ENCODE data around the gene ABHD11.
"Not testable (repeated sequence)": the region's sequence is repeated elsewhere in the genome, so short reads cannot be mapped to it uniquely, and the experiment has no call there.

The ABHD11 gene

GRCh38 chr7:73742753-73743641 lies 4.4 kb upstream of the ABHD11 start:
- DNase-seq (ENCODE audit: low spot score): peak; percentile 1

DNA sequence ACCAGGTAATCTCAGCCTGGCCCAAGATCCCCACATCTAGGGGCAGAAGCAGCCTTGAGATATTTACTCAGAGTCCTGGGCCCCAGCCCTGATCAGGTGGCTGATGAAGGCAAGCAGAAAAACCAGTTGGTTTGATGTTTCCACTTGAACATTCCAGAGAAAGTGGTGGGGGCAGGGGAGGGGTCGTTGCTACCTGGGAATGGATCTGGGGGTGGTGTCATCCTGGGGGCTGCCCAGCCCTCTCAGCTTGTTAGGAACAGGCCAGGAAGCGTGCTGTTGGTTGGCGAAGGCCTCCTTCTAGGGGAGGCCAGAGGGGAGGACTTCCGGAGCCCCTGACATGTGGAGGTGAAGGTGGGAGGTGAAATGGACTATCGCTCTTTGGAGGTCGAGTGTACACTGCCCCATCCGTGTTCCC lies 3.7 kb upstream of the ABHD11 start:
- no peak for DNase-seq (ENCODE audit: low spot score)

DNA sequence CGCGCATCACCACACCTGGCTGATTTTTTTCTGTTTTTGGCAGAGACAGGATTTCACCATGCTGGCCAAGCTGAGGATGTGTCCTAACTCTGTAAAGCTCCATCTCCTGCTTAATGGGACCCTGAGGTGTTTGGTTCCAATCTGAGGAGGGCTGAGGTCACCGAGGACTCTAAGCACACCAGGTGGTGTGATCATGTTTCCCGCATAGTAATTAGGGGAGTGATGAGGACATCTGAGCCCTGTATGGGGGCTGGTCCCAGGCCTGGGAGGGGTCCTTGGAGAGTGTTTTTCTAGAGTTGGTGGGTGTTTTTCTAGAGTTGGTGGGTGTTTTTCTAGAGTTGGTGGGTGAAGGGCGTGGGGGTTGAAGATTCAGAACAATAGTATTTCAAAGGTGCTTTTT lies 3.0 kb upstream of the ABHD11 start:
- peak; percentile 1 for DNase-seq (ENCODE audit: low spot score)

GRCh38 chr7:73740771-73741170 lies 2.2 kb upstream of the ABHD11 start:
- peak; percentile 5 for DNase-seq (ENCODE audit: low spot score)

DNA sequence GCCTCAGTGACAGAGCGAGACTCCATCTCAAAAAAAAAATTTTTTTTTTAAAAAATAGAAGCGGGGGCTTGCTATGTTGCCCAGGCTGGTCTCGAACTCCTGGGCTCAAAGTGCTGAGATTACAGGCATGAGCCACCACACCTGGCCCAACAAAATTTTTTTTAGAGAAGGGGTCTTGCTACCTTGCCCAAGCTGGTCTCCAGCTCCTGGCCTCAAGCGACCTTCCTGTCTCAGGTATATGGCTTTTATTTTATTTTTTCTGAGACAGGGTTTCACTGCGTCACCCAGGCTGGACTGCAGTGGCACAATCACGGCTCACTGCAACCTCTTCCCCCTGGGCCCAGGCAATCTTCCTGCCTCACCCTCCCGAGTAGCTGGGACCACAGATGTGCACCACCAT lies 1.6 kb upstream of the ABHD11 start:
- DNase-seq (ENCODE audit: low spot score): no peak

DNA sequence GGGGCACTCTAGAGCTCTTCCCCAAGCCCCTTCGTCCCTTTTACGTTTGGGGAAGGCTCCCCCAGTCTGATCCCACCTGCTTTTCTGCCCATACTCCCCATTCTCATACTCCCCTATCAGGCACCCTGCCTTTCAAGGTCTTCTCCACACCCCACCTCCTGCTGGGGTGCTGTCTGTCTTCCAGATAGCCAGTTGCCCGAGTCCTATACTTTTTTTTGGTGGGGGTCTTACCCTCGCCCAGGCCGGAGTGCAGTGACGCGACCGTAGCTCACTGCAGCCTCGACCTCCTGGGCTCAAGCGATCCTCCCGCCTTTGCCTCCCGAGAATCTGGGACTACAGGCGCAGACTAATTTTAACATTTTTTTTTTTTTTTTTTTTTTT lies 775 bp upstream of the ABHD11 start:
- no peak for DNase-seq (ENCODE audit: low spot score)

GRCh38 chr7:73738220-73738611 lies 386 bp downstream of the ABHD11 start:
- DNase-seq (ENCODE audit: low spot score): peak; percentile 57

DNA sequence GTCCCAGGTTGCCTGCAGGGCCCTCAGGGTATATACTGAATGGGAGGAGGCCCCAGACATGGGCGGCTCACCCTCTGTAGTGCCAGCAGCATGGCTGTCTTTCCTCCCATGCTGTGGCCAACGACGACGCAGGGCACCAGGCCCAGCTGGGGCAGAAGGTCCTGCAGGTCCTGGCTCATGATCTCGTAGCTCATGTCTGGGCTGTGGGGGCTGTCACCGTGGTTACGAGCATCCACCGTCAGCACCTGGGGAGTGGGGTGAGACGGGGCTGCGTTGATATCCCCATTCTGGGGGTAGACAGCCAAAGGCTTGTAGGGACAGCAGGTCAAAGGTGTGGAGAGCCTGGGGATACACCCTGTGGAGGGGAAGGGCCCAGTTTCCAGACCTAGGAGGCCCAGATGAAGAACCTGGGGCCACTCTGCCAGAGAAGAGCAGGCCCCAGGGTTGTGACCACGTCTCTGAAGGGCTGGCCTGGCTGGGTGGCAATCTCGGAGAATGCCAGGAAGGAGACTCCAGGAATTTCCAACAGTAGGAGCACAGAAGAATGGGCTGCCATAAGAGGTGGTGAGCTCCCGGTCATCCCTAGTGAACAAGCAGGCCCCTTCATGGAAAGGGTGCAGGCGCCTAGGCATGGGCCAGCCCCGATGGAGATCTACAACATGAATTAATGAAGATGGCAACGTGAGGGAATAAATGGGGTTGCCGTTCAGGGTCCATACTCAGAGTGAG lies 947 bp downstream of the ABHD11 start:
- no peak for DNase-seq (ENCODE audit: low spot score)

DNA sequence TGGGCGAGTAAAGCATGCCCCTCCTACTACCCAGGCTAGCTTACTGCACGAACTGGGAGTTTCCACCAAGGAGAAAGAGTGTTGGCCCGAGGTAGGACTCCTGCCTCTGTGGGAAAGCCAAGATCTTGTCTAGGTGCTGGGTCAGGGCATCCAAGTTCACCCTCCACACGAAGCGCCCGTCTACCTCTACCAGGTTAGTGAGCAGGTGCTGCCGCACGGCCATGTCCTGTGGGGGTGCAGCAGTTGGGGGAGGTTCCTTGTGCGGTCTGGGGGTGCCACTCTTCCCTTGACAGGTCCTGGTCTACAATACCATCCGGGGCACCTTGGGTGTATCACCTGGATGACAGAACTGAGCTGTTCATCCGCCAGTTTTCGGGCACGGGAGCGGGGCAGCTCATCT lies 1.7 kb downstream of the ABHD11 start:
- DNase-seq (ENCODE audit: low spot score): no peak

- no peak for DNase-seq (ENCODE audit: low spot score)
Observed at GRCh38 chr7:73735528-73735905, 3.1 kb downstream of the ABHD11 start.

GRCh38 chr7:73734619-73735527 lies 3.7 kb downstream of the ABHD11 start:
- peak; percentile 94 for DNase-seq (ENCODE audit: low spot score)

DNA sequence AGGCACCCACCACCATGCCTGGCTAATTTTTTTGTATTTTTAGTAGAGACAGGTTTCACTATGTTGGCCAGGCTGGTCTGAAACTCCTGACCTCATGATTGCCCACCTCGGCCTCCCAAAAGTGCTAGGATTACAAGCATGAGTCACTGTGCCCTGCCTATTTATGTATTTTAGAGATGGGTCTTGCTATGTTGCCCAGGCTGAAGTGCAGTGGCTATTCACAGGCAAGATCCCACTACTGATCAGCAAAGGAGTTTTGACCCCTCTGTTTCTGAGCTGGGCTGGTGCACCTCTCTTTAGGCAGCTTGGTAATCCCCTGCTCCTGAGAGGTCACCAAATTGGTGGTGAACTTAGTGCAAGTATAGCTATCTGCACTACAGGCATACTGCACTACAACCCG lies 6.2 kb downstream of the ABHD11 start:
- no peak for DNase-seq (ENCODE audit: low spot score)

GRCh38 chr7:73730485-73730884 lies 8.1 kb downstream of the ABHD11 start:
- DNase-seq (ENCODE audit: low spot score): no peak

DNA sequence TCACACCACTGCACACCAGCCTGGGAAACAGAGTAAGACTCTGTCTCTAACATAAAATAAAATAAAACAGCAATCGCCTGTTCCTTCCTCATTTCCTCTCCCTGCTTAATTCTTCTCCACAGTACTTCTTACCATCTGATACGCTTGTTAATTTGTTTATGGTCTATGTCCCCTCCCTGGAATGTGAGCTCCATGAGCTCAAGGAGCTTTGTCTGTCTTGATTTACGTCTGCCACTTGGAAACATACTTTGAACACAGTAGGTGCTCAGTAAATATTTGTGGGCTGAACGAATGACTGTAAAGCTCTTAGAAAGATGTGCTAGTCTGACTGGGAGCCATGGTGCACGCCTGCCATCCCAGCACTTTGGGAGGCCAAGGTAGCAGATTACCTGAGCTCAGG lies 10.1 kb downstream of the ABHD11 start:
- no peak for DNase-seq (ENCODE audit: low spot score)

DNA sequence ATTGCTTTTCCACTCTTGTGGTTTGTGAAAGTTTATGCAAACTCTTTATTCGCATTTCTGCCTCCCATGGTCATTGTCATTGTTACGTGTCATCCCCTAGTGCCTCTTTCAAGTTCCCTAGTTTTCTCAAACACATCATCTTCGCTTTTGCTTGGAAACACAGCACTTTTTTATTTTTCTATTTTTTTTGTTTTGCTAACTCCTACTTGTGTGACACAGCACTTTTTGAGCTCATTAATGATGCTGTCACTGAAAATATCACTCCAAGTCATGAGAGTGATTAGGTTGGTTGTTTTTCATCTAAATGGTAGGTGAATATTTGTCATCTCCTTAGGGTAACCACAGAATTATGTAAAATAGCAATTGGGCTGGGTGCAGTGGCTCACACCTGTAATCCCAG lies 10.7 kb downstream of the ABHD11 start:
- DNase-seq (ENCODE audit: low spot score): no peak

DNA sequence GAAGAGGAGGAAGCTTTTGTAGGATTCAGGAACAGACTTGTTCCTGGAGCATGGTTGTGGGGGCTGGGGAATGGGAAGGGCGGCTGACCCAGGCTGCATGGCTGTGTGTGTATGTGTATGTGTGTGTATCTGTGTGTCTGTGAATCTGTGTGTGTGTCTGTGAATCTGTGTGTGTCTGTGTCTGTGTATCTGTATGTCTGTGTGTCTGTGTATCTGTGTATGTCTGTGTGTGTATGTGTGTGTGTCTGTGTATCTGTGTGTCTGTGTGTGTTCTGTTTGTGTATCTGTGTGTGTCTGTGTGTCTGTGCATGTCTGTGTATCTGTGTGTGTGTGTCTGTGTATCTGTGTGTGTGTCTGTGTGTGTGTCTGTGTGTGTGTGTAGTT lies 12.5 kb downstream of the ABHD11 start:
- no peak for DNase-seq (ENCODE audit: low spot score)

- DNase-seq (ENCODE audit: low spot score): no peak
Observed at GRCh38 chr7:73723813-73724212, 14.8 kb downstream of the ABHD11 start.

- DNase-seq (ENCODE audit: low spot score): no peak
Observed at GRCh38 chr7:73722785-73723184, 15.8 kb downstream of the ABHD11 start.

GRCh38 chr7:73722182-73722581 lies 16.4 kb downstream of the ABHD11 start:
- DNase-seq (ENCODE audit: low spot score): not testable (repeated sequence)

- DNase-seq (ENCODE audit: low spot score): no peak
Observed at GRCh38 chr7:73721377-73721817, 17.2 kb downstream of the ABHD11 start.

DNA sequence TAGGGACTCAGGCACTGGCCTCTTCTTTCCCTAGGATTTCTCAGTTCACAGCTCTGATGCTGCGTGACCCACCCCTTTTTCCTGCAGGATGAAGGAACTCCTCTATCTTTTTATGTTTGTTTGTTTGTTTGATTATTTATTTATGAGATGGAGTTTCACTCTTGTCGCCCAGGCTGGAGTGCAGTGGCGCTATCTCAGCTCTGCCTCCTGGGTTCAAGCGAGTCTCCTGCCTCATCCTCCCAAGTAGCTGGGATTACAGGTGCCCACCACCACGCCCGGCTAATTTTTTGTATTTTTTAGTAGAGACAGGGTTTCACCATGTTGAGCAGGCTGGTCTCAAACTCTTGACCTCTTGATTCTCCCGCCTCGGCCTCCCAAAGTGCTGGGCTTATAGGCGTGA lies 18.2 kb downstream of the ABHD11 start:
- not testable (repeated sequence) for DNase-seq (ENCODE audit: low spot score)

DNA sequence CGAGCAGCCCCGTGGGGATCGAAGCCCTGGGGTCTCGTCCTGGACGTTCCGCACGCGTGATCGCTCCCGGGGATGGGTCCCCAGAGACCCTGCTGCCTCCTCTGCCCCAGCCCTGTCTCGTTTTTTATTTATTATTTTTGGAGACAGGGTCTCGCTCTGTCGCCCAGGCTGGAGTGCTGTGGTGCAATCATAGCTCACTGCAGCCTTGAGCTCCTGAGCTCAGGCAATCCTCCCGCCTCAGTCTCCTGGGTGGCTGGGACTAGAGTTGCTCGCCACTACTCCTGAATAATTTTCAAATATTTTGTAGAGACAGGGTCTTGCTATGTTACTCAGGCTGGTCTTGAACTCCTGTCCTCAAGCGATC lies 18.8 kb downstream of the ABHD11 start:
- DNase-seq (ENCODE audit: low spot score): no peak
